Stimulated activated CD4-positive, alpha-beta T cell treated with anti-CD3 and anti-CD28 coated beads, Interleukin-4, amount 100 ng/mL, for 24 hours (primary cell): ENCODE results near the gene CNKSR1.
"Not testable (repeated sequence)": the region's sequence is repeated elsewhere in the genome, so short reads cannot be mapped to it uniquely, and the experiment has no call there.

ENCODE experiments used
- DNase-seq: peaks from one replicate; pipeline ENCODE4 v3.0.0-alpha.2; 2020

CNKSR1 gene

GRCh38 chr1:26188477-26188876 lies 11.2 kb downstream of the CNKSR1 start:
- DNase-seq = no peak

DNA sequence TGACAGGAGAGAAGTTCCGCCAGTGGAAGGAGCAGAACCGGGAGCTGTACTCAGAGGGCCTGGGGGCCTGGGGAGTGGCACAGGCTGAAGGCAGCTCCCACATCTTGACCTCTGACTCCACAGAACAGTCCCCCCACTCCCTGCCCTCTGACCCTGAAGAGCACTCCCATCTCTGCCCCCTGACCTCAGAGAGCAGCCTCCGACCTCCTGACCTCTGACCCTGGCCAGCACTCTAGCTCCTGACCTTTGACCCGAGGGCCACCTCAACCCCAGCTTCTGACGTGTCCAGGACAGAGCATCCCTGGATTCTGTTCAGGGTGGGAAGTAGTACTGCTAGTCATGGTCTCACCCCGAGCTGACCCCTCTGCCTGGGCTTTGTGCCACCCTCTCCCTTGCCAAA lies 12.0 kb downstream of the CNKSR1 start:
- DNase-seq = no peak

DNA sequence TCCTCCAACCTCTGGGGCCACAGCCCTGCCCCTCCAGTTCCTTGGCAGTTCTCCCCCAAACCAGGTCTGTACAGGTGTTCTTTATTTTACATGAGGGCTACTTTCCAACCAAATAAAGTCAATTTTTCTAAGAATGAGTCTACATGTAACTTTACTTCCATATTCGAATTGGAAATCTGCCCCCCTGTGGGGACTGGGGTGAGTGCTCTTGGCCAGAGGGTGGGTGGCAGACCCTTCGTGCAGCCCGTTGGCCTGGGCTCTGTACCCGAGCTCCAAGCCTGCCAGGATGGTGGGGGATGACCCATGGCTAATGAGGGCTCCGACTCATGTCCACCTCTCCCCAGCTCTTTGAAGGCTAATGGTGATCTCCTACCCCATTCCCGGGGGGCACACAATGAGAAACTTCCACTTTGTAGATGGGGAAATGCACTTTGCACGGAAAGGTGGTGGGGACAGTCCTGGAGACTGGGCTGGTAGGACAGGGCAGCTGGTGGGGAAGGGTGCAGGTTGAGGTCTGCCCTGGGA lies 12.5 kb downstream of the CNKSR1 start:
- no peak for DNase-seq

DNA sequence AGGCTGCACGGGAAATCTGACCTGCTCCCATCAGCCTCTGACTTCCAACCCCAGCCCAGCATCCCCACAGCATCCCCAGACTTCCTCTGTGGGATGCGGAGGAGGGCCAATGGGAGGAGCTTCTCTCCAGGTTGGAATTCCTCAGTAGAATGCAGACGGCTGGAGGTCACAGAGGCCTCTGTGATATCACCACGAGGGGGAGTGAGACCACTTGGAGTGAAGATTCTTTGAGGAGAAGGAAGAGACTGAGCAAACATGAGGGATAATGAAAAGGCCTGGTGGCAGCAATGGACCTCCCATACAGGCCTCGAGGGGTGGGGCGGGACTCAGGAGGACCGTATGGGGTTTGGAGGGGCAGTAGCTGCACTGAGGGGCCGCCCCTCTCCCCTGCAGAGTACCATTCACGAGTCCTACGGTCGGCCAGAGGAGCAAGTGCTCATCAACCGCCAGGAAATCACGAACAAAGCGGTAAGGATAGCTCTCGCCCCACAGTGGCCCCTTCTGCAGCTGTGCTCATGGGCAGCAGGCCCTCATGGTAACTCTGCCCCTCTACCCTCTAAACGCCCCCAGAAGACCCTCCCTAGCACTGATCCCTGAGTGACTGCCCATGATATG lies 13.2 kb downstream of the CNKSR1 start, which contains the start of gene CATSPER4:
Gene CATSPER4 (plus strand): TSS at position 230 of the 615 bp plus-strand sequence. CDS start 26 bp downstream, at position 256.
- DNase-seq = no peak

DNA sequence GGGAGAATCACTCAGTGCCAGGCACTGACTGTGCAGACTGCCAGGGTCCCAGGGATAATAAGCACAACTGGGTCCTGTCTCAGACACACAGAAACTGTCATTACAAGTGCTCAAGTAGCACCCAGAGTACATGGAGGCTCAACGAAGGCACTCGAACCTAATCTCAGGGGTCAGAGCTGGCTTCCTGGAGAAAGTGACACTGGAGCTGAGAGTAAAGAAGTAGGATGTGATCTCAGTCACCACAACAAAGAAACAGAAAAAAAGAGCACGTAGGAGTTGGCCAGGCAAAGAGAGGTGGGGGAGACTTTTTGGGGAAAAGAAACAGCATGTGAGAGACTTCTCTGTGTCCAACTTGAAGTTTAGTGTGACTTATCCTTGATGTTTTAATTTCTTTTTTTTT lies 14.4 kb downstream of the CNKSR1 start:
- no peak for DNase-seq

- no peak for DNase-seq
Observed at GRCh38 chr1:26195805-26196204, 18.5 kb downstream of the CNKSR1 start.

- no peak for DNase-seq
Observed at GRCh38 chr1:26197301-26197700, 20.0 kb downstream of the CNKSR1 start.

DNA sequence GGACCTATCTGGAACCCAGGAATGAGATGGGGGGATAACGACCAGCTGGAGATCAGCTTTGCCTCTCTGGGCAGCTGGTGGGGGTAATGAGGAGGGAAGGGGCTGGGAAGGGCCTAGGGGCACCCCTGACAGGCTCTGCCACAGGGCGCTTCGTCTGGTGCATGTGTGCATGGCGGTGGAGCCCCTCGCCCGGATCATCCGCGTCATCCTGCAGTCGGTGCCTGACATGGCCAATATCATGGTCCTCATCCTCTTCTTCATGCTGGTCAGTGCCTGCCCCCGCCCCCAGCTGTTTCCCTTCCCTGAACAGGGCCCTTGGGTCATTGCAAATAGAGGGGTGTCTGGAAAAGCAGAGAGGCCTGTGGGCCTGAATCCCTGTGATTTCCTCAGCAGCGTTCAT lies 20.5 kb downstream of the CNKSR1 start:
- no peak for DNase-seq

DNA sequence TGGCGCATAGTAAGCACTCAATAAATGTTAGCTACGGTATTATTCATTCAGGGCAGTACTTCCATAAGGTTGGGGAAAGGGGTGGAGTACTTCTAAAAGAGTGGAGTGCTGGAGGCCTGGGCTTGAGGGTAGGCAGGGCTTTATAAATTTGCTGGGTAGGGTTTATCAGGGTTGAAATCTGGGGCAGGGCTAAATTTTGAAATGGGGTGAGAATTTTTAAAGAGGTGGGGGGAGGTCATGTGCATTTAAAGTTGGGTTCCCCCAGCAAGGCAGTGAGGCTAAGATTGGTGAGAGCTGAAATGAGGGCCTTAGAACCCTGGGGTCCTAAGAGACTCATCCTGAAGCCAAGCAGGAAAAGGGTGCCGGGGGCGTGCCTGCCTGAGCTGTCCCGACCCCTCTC lies 23.1 kb downstream of the CNKSR1 start:
- DNase-seq = no peak

DNA sequence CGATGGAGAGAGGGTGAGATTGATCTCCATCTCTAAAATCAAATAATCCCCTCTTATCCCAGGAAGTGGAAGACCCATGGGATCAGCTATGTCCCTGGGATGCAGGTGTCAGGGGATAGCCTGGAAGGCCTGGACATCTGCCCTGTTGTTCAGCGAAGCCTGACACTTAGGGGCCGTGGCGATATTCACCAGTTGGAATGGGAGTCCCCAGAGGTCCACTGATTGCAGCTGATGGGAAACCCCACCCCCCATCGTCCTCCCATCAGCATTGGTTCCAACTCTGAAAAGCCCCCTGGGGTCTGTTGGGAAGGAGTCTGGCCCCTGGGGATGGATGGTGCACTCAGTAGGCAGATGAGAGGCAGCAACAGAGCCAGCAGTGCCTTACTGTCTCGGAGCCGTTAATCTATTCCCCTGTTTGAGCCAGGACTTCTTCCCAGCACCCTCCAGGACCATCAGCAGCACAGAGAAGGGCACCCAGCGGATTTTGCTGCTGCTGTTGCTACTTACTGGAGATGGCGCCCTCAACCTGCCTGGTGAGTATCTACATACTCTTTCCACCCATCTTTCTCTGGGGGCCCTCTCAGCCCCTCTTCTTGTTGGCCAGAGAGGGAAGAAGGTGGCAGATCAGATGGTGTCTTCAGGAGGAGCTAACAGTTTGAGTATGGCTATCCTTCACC lies 26.5 kb downstream of the CNKSR1 start:
- DNase-seq = no peak

DNA sequence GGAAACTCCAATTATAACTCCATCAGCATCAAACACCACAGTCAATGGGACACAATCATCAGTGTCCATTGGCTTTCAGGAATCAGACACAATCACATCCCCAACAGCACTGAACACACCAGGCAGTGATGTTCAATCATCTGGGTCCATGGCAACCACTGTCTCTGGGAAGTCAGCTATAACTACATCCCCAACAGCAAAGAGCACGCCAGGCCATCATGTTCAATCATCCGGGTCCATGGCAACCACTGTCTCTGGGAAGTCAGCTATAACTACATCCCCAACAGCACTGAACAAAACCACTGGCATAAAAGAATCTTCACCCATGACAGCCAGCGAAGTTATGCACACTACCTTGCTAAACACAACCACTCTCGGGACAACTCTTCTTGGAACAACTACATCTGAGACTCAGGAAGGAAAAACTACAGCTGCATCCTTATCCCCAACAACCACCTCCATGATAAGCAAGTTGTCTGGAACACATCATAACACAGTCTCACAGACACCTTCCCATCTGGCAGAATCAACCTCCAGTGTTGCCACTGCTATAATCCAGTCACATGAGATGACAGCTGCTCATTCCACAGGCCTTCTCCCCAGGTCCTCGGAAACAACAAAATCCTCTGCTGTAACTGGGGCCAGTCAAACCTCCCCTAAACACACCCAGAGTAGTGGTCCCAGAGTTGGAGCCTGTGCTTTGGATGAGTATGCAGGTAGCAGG lies 33.0 kb downstream of the CNKSR1 start:
- no peak for DNase-seq

DNA sequence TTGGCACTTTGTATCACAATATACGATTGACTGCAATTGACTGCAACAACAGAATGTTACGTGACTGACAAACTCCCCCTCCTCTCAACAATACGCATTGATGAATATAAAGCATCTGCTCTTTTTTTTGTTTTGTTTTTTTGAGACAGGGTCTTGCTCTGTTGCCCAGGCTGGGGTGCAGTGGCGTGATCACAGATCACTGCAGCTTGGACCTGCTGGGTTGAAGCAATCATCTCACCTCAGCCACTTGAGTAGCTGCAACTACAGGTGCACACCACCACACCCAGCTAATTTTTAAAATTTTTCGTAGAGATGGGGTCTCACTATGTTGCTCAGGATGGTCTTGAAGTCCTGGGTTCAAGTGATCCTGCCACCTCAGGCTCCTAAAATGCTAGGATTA lies 35.4 kb downstream of the CNKSR1 start:
- DNase-seq = no peak

DNA sequence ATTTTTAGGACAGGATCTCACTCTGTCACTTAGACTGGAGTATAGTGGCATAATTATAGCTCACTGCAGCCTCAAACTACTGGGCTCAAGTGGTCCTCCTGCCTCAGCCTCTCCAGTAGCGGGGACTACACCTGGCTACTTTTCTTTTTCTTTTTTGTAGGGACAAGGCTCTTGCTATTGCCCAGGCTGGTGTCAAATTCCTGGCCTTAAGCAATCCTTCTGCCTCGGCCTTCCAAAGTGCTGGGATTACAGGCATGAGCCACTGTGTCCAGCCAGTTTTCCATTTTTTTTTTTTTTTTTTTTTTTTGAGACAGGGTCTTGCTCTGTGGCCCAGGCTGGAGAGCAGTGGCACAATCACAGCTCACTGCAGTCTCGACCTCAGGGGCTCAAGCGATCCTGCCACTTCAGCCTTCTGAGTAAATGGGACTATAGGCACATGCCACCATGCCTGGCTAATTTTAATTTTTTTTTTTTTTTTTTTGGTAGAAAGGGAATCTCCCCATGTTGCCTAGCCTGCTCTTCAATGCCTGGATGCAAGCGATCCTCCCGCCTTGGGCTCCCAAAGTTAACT lies 36.1 kb downstream of the CNKSR1 start:
- no peak for DNase-seq

- DNase-seq = no peak
Observed at GRCh38 chr1:26215246-26215645, 38.0 kb downstream of the CNKSR1 start.

GRCh38 chr1:26218906-26219494 lies 41.7 kb downstream of the CNKSR1 start:
- no peak for DNase-seq

DNA sequence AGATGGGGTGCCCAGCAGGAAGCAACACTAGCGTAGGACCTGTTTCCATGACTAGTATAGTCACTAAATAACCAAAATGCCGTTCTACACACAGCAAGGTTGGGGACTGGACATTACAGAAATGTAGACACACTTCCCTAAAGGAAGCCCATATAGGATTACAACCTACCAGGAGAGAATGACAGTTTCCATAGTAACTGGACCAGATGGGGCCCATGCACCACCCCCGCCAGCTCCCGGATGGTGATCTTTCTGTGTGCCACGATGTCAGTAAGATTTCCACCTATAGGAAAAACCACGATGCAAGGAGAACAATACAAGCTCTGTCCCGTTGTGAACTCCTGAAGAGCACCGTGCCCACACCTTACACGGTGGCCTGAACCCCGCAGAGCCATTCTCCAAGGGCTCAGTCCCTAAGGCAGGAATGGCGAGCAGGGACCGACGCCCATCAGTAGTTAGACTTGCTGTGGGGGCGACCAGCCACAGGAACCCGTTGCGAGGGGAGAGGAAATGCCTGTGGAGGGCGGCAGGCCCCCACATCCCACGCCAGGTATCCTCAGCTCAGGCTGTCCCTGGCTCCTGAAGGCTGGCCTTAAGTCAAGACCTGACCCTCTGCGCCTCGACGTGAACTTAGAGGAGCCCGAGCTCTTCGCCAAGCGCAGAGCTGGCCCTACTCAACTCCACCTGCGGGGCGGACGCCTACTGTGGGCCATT lies 43.1 kb downstream of the CNKSR1 start:
- DNase-seq = no peak

- DNase-seq = no peak
Observed at GRCh38 chr1:26221094-26221493, 43.8 kb downstream of the CNKSR1 start.

DNA sequence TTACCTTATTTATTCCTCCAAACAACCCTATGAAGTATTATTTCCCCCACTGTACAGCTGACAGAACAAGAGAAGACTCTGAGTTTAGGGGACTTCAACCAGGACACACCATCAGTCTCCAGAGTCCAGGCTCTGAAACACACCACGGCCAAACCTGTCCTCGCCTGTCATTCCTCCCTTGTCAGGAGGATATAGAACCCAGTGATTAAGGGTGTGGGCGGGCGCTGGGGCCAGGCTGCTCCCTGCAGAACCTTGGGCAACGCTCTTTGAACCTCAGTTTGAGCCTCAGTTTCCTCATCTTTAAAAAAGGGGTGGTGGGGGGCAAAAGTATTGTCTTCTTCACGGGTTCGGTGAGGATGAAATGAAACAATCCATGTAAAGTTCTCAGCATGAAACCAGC lies 47.3 kb downstream of the CNKSR1 start:
- DNase-seq = no peak

DNA sequence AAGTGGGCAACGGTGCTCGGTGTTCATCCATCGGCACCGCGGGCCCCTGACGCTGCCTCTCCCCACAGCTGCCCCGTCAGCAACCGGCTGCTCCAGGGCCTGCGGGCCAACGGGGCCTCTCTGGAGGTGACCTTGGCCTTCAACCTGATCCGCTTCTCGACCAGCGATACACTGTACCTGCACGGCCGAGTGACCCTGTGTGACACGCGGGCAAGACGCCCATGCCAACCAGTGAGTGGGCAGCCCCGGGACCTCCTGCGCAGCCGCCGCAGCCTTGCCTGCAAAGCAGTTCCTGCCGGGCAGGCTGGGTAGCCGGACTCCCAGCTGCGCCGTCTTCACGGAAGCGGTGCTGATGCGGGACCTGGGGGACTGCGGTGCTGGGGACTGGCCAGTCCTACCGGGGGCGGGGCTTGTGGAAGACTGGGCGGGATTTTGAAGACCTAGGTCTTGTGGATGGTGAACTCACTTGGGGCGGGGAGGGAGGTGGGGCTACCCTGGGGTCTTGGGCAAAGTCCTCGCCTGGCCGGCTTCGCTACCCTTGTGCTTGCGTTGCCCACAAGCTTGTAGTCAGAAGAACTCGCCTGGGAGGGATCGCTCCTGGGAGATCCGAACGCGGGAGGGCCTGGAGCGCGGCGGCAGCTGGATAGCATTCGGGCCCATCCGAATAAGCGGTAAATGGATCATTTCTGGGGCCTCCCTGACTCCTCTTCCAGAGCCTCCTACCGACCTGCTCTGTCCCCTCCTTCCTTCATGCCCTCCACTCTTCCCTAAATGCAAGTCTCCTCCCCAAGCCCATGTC lies 47.9 kb downstream of the CNKSR1 start:
- peak; percentile 46 for DNase-seq

DNA sequence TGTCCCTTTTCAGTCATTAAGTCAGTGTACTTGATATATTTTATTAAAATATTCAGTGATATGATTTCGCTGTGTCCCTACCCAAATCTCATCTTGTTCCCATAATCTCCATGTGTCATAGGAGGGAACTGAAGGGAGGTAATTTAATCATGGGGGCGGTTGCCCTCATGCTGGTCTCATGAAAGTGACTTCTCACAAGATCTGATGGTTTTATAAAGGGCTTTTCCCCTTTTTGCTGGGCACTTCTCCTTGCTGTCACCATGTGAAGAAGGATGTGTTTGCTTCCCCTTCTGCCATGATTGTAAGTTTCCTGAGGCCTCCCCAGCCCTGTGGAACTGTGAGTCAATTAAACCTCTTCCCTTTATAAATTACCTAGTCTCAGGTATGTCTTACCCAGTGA lies 53.4 kb downstream of the CNKSR1 start:
- not testable (repeated sequence) for DNase-seq

- peak; percentile 99 for DNase-seq
Observed at GRCh38 chr1:26233903-26234643, 56.8 kb downstream of the CNKSR1 start, which contains the start of gene CEP85. CEP85 (plus strand) TSS chr1:26234200; CDS start chr1:26239784, 5,584 bp downstream.
